Stimulated activated CD4-positive, alpha-beta T cell treated with anti-CD3 and anti-CD28 coated beads, Interleukin-4, amount 100 ng/mL, for 48 hours (primary cell): ENCODE data around the gene TTC39B.
A peak's percentile ranks its signal among the peaks of the same experiment; 100 is the strongest.

Experiments
- DNase-seq, 2 donors: peaks; one replicate each; pipeline ENCODE4 v3.0.0-alpha.2; 2020; ENCODE audit warnings: low read depth in 2 of 2

Gene TTC39B

GRCh38 chr9:15227491-15227890 is 79.5 kb downstream of the TTC39B start:
- DNase-seq: no peak

GRCh38 chr9:15225564-15226126 is 81.4 kb downstream of the TTC39B start:
- DNase-seq: no peak

GRCh38 chr9:15222313-15222712 is 84.7 kb downstream of the TTC39B start:
- DNase-seq: no peak

- DNase-seq: no peak
Measured at GRCh38 chr9:15221746-15222145, 85.3 kb downstream of the TTC39B start.

- no peak for DNase-seq
Measured at GRCh38 chr9:15220658-15221318, 86.2 kb downstream of the TTC39B start.

GRCh38 chr9:15219546-15219945 is 87.5 kb downstream of the TTC39B start:
- DNase-seq: no peak

GRCh38 chr9:15218994-15219393 is 88.0 kb downstream of the TTC39B start:
- no peak for DNase-seq

GRCh38 chr9:15213249-15213648 is 93.8 kb downstream of the TTC39B start:
- DNase-seq: no peak

GRCh38 chr9:15211815-15212495 is 95.1 kb downstream of the TTC39B start:
- no peak for DNase-seq

- DNase-seq: peak; percentile 28 to 47
Measured at GRCh38 chr9:15211160-15211814, 95.7 kb downstream of the TTC39B start.

- no peak for DNase-seq
Measured at GRCh38 chr9:15206903-15207696, 99.9 kb downstream of the TTC39B start.

- DNase-seq: no peak
Measured at GRCh38 chr9:15205632-15206420, 101.2 kb downstream of the TTC39B start.

GRCh38 chr9:15203581-15203980 is 103.4 kb downstream of the TTC39B start:
- no peak for DNase-seq

GRCh38 chr9:15200111-15200510 is 106.9 kb downstream of the TTC39B start:
- no peak for DNase-seq

GRCh38 chr9:15192856-15193255 is 114.2 kb downstream of the TTC39B start:
- no peak for DNase-seq

GRCh38 chr9:15191378-15191777 is 115.6 kb downstream of the TTC39B start:
- DNase-seq: no peak

- no peak for DNase-seq
Measured at GRCh38 chr9:15189481-15189880, 117.5 kb downstream of the TTC39B start.

- no peak for DNase-seq
Measured at GRCh38 chr9:15187589-15187988, 119.4 kb downstream of the TTC39B start.

- DNase-seq: no peak
Measured at GRCh38 chr9:15182730-15183129, 124.3 kb downstream of the TTC39B start.

GRCh38 chr9:15182101-15182551 is 124.9 kb downstream of the TTC39B start:
- DNase-seq: no peak

- DNase-seq: no peak
Measured at GRCh38 chr9:15180124-15180523, 126.9 kb downstream of the TTC39B start.
